ENCODE results near the gene APLF.

Gene APLF

GRCh38 chr2:68425503-68425902 is 41.9 kb upstream of the APLF start:
- TF ChIP-seq ZNF384 (IDR thresholded peaks at IDR 0.05) (no peak), FOXM1 (IDR thresholded peaks at IDR 0.05; ENCODE audit: borderline replicate concordance) (no peak), SP1 (IDR thresholded peaks at IDR 0.05) (no peak)
- ChIA-PET POLR2A (no interaction called here), CTCF (no interaction called here)
- DNase-seq (ENCODE audit: extremely low spot score) = no peak

- POLR2A ChIA-PET = no interaction called here
- CTCF ChIA-PET = interaction anchor here (1.1 kb wide), 1 partner anchor 14 kb away, joined by 4 read pairs; no protein-coding TSS in a partner anchor
- TF ChIP-seq FOXM1 (IDR thresholded peaks at IDR 0.05; ENCODE audit: borderline replicate concordance) (no peak), HDGF (IDR thresholded peaks at IDR 0.05; ENCODE audit: borderline replicate concordance) (no peak), LEF1 (IDR thresholded peaks at IDR 0.05; ENCODE audit: borderline replicate concordance) (no peak), FOXK2 (IDR thresholded peaks at IDR 0.05) (no peak), L3MBTL2 (conservative IDR thresholded peaks at IDR 0.05) (no peak), SUZ12 (IDR thresholded peaks at IDR 0.05) (no peak)
- DNase-seq (ENCODE audit: extremely low spot score) = no peak
These were observed 40.9 kb upstream of the APLF start for GRCh38 chr2:68426446-68426845.

- no peak for DNase-seq (ENCODE audit: extremely low spot score)
- TF ChIP-seq PKNOX1 (IDR thresholded peaks at IDR 0.05) (no peak), FOXA1 (IDR thresholded peaks at IDR 0.05) (no peak), LEF1 (IDR thresholded peaks at IDR 0.05; ENCODE audit: borderline replicate concordance) (no peak), SP1 (IDR thresholded peaks at IDR 0.05) (no peak)
- ChIA-PET POLR2A (no interaction called here), CTCF (interaction anchor here (1.1 kb wide), 1 partner anchor 13 kb away, joined by 4 read pairs; no protein-coding TSS in a partner anchor)
These were observed 40.4 kb upstream of the APLF start for GRCh38 chr2:68426848-68427579.

GRCh38 chr2:68428126-68428525 is 39.3 kb upstream of the APLF start:
- POLR2A ChIA-PET = no interaction called here
- CTCF ChIA-PET = interaction anchor here (1.5 kb wide), 1 partner anchor 14 kb away, joined by 5 read pairs; no protein-coding TSS in a partner anchor
- TF ChIP-seq L3MBTL2 (conservative IDR thresholded peaks at IDR 0.05) (no peak), ZNF384 (IDR thresholded peaks at IDR 0.05) (no peak), CTBP1 (IDR thresholded peaks at IDR 0.05; ENCODE audit: borderline replicate concordance) (no peak), TARDBP (IDR thresholded peaks at IDR 0.05) (no peak), FOXA1 (IDR thresholded peaks at IDR 0.05) (no peak), ELF4 (IDR thresholded peaks at IDR 0.05) (no peak), ARNT (IDR thresholded peaks at IDR 0.05) (no peak), HDGF (IDR thresholded peaks at IDR 0.05; ENCODE audit: borderline replicate concordance) (no peak), BHLHE40 (IDR thresholded peaks at IDR 0.05; ENCODE audit: borderline replicate concordance) (no peak), NFRKB (IDR thresholded peaks at IDR 0.05) (no peak), LEF1 (IDR thresholded peaks at IDR 0.05; ENCODE audit: borderline replicate concordance) (no peak), FOXK2 (IDR thresholded peaks at IDR 0.05) (no peak), SUZ12 (IDR thresholded peaks at IDR 0.05) (no peak), FOXM1 (IDR thresholded peaks at IDR 0.05; ENCODE audit: borderline replicate concordance) (no peak), SP1 (IDR thresholded peaks at IDR 0.05) (no peak), PKNOX1 (IDR thresholded peaks at IDR 0.05) (no peak)
- no peak for DNase-seq (ENCODE audit: extremely low spot score)

GRCh38 chr2:68428746-68429145 is 38.6 kb upstream of the APLF start:
- POLR2A ChIA-PET = no interaction called here
- CTCF ChIA-PET = interaction anchor here (1.5 kb wide), 1 partner anchor 13 kb away, joined by 5 read pairs; no protein-coding TSS in a partner anchor
- no peak for DNase-seq (ENCODE audit: extremely low spot score)
- TF ChIP-seq ELF4 (IDR thresholded peaks at IDR 0.05) (no peak), SP1 (IDR thresholded peaks at IDR 0.05) (no peak), BHLHE40 (IDR thresholded peaks at IDR 0.05; ENCODE audit: borderline replicate concordance) (no peak), ARNT (IDR thresholded peaks at IDR 0.05) (no peak), FOXM1 (IDR thresholded peaks at IDR 0.05; ENCODE audit: borderline replicate concordance) (no peak), FOXA1 (IDR thresholded peaks at IDR 0.05) (no peak), FOXK2 (IDR thresholded peaks at IDR 0.05) (no peak), CTBP1 (IDR thresholded peaks at IDR 0.05; ENCODE audit: borderline replicate concordance) (no peak), SUZ12 (IDR thresholded peaks at IDR 0.05) (no peak)

GRCh38 chr2:68429311-68429826 is 38.0 kb upstream of the APLF start:
- POLR2A ChIA-PET = no interaction called here
- CTCF ChIA-PET = interaction anchor here (0.6 to 1.5 kb wide), 2 partner anchors 12 to 213 kb away, joined by 4 to 5 read pairs; no protein-coding TSS in a partner anchor
- TF ChIP-seq ELF4 (IDR thresholded peaks at IDR 0.05) = no peak
- no peak for TF ChIP-seq ZNF384 (IDR thresholded peaks at IDR 0.05)
- no peak for TF ChIP-seq PKNOX1 (IDR thresholded peaks at IDR 0.05)
- TF ChIP-seq SP1 (IDR thresholded peaks at IDR 0.05) = no peak
- no peak for TF ChIP-seq LEF1 (IDR thresholded peaks at IDR 0.05; ENCODE audit: borderline replicate concordance)
- no peak for TF ChIP-seq BHLHE40 (IDR thresholded peaks at IDR 0.05; ENCODE audit: borderline replicate concordance)
- DNase-seq (ENCODE audit: extremely low spot score) = no peak
